H1 (cell line): ENCODE measurements around the gene NOP16. TPM values are rescaled to one million over a fixed set of nuclear protein-coding genes. Genes with fewer than 3 reads are reported as not detected.

Experiments
- CTCF ChIA-PET: fragments of 300-600 bp; sonication (Branson Sonifier 250); formaldehyde crosslinking; loops from one replicate; lab custom pipeline; 2021; ENCODE audit not compliant: partially characterized antibody; lab: Charles Lee
- POLR2A ChIA-PET: fragments of 300-600 bp; sonication (Branson Sonifier 250); formaldehyde crosslinking; loops from one replicate; lab custom pipeline; 2021; ENCODE audit warnings: inconsistent platforms; ENCODE audit not compliant: partially characterized antibody; lab: Charles Lee
- DNase-seq, 2 experiments: peaks; one replicate each; pipeline versions ENCODE4 v3.0.0 to v3.0.0-alpha.2; 2010 to 2022; ENCODE audit warnings: low spot score in 2 of 2, low read depth in 1 of 2, mixed read lengths in 1 of 2
- FAIRE-seq: peaks from 2 replicates; lab custom pipeline; 2011; peaks lifted over from hg19 to GRCh38; lab: Jason Lieb, UNC
- H2AFZ ChIP-seq: 2 replicates; pipeline ENCODE4 v1.8.1; 2012; ENCODE audit warnings: low read length, inconsistent platforms
- H2AK5ac ChIP-seq: 2 replicates; pipeline ENCODE4 v1.6.1; 2013; ENCODE audit warnings: low read depth, low read length
- H2BK120ac ChIP-seq: replicated peaks from 2 replicates; pipeline ENCODE3; 2013; ENCODE audit warnings: low read depth, low read length, inconsistent platforms
- H2BK12ac ChIP-seq: 2 replicates; pipeline ENCODE4 v1.6.1; 2013; ENCODE audit warnings: low read depth, low read length
- H2BK15ac ChIP-seq: 2 replicates; pipeline ENCODE4 v1.6.1; 2013; ENCODE audit warnings: low read length
- H2BK20ac ChIP-seq: 2 replicates; pipeline ENCODE4 v1.6.1; 2013; ENCODE audit warnings: low read length
- H2BK5ac ChIP-seq: 2 replicates; pipeline ENCODE4 v1.6.1; 2013; ENCODE audit warnings: low read depth, low read length
- H3K14ac ChIP-seq: 2 replicates; pipeline ENCODE4 v1.6.1; 2013; ENCODE audit warnings: inconsistent platforms; ENCODE audit not compliant: insufficient read length
- H3K18ac ChIP-seq: 2 replicates; pipeline ENCODE4 v1.6.1; 2013; ENCODE audit warnings: low read length; ENCODE audit errors: extremely low read depth
- H3K23ac ChIP-seq: 2 replicates; pipeline ENCODE4 v1.6.1; 2013; ENCODE audit warnings: inconsistent platforms; ENCODE audit not compliant: insufficient read length
- H3K23me2 ChIP-seq: 2 replicates; pipeline ENCODE4 v1.6.1; 2013; ENCODE audit warnings: low read depth, low read length
- H3K27ac ChIP-seq: 2 replicates; pipeline ENCODE4 v1.6.1; 2011; ENCODE audit warnings: low read depth, low read length, inconsistent platforms
- H3K27me3 ChIP-seq, 4 experiments: replicated peaks in 1 of 4; 1 replicate in 1 of 4; 2 replicates in 3 of 4; pipeline versions ENCODE4 v1.6.1 to v1.8.1; 2011 to 2013; ENCODE audit warnings: low read length in 3 of 4, mild to moderate bottlenecking in 3 of 4, inconsistent platforms in 2 of 4, mixed read lengths in 2 of 4, moderate library complexity in 1 of 4; ENCODE audit not compliant: control insufficient read depth in 3 of 4, insufficient read depth in 3 of 4; ENCODE audit errors: extremely low read depth in 1 of 4
- H3K36me3 ChIP-seq, 4 experiments: 2 replicates each; pipeline versions ENCODE4 v1.6.1 to v1.8.1; 2011 to 2013; ENCODE audit warnings: mild to moderate bottlenecking in 4 of 4, low read length in 3 of 4, moderate library complexity in 2 of 4, control low read depth in 1 of 4, inconsistent platforms in 1 of 4; ENCODE audit not compliant: insufficient read depth in 4 of 4, control insufficient read depth in 2 of 4
- H3K4ac ChIP-seq: replicated peaks from 2 replicates; pipeline ENCODE3; 2013; ENCODE audit warnings: low read length, low read depth, mixed read lengths, inconsistent platforms; ENCODE audit not compliant: insufficient read length
- H3K4me1 ChIP-seq, 4 experiments: replicated peaks in 1 of 4; 1 replicate in 1 of 4; 2 replicates in 3 of 4; pipeline versions ENCODE4 v1.6.1 to v1.8.1; 2011 to 2013; ENCODE audit warnings: low read length in 3 of 4, inconsistent platforms in 2 of 4, mixed read lengths in 1 of 4; ENCODE audit not compliant: insufficient read depth in 4 of 4, control insufficient read depth in 3 of 4
- H3K4me2 ChIP-seq, 2 experiments: 2 replicates each; pipeline versions ENCODE4 v1.6.1 to v1.8.1; 2011 to 2013; ENCODE audit warnings: low read depth in 2 of 2, low read length in 2 of 2, control low read depth in 1 of 2, inconsistent platforms in 1 of 2, mild to moderate bottlenecking in 1 of 2; ENCODE audit not compliant: insufficient read depth in 1 of 2
- H3K4me3 ChIP-seq, 4 experiments: fragments of 200-600, 300-600 bp in 1 of 4; sonication (generic), shearing (Covaris generic), sonication (Bioruptor Twin) in 1 of 4; 2 replicates each; pipeline versions ENCODE4 v1.5.1 to v1.8.1; 2011 to 2016; ENCODE audit warnings: low read length in 4 of 4, low read depth in 3 of 4, control low read depth in 2 of 4, inconsistent platforms in 2 of 4, mild to moderate bottlenecking in 2 of 4, mixed read lengths in 1 of 4, moderate library complexity in 1 of 4; ENCODE audit not compliant: insufficient read depth in 2 of 4; ENCODE audit errors: extremely low read depth in 1 of 4
- H3K56ac ChIP-seq: replicated peaks from 2 replicates; pipeline ENCODE3; 2013; ENCODE audit warnings: low read depth, mild to moderate bottlenecking, mixed read lengths, low read length, inconsistent platforms; ENCODE audit not compliant: insufficient read length
- H3K79me1 ChIP-seq: 2 replicates; pipeline ENCODE4 v1.6.1; 2013; ENCODE audit warnings: low read depth, low read length, control low read depth
- H3K79me2 ChIP-seq, 2 experiments: 2 replicates each; pipeline versions ENCODE4 v1.6.1 to v1.8.1; 2012 to 2013; ENCODE audit warnings: low read length in 2 of 2, mild to moderate bottlenecking in 2 of 2, inconsistent platforms in 1 of 2; ENCODE audit not compliant: insufficient read depth in 2 of 2, control insufficient read depth in 1 of 2
- H3K9ac ChIP-seq, 4 experiments: replicated peaks in 1 of 4; 1 replicate in 1 of 4; 2 replicates in 3 of 4; pipeline versions ENCODE4 v1.6.1 to v1.8.1; 2011 to 2013; ENCODE audit warnings: low read depth in 3 of 4, low read length in 3 of 4, control low read depth in 2 of 4, mild to moderate bottlenecking in 2 of 4, moderate library complexity in 2 of 4, inconsistent platforms in 1 of 4; ENCODE audit errors: extremely low read depth in 1 of 4
- H3K9me3 ChIP-seq, 2 experiments: 2 replicates each; pipeline versions ENCODE4 v1.6.1 to v1.8.1; 2012 to 2013; ENCODE audit warnings: mild to moderate bottlenecking in 2 of 2, moderate library complexity in 2 of 2, control low read depth in 1 of 2, inconsistent platforms in 1 of 2, low read depth in 1 of 2, low read length in 1 of 2, mixed read lengths in 1 of 2; ENCODE audit not compliant: insufficient read depth in 2 of 2
- H4K20me1 ChIP-seq, 2 experiments: replicated peaks in 1 of 2; 2 replicates each; pipeline versions ENCODE3 to v1.8.1; 2011 to 2013; ENCODE audit warnings: inconsistent platforms in 2 of 2, low read length in 2 of 2, mild to moderate bottlenecking in 1 of 2; ENCODE audit not compliant: insufficient read depth in 2 of 2, control insufficient read depth in 1 of 2
- H4K5ac ChIP-seq: 2 replicates; pipeline ENCODE4 v1.6.1; 2013; ENCODE audit warnings: low read length, low read depth, mixed read lengths, inconsistent platforms; ENCODE audit not compliant: insufficient read length
- H4K8ac ChIP-seq: 2 replicates; pipeline ENCODE4 v1.8.0; 2013; ENCODE audit warnings: mild to moderate bottlenecking, moderate library complexity, low read length, inconsistent platforms; ENCODE audit not compliant: insufficient read depth; ENCODE audit errors: extremely low read depth
- H4K91ac ChIP-seq: replicated peaks from 2 replicates; pipeline ENCODE3; 2013; ENCODE audit warnings: low read length, mixed read lengths, inconsistent platforms; ENCODE audit not compliant: insufficient read length
- CBX8 ChIP-seq: fragments of 300-800, 300-1000 bp; sonication (generic); IDR thresholded peaks from 2 replicates; pipeline ENCODE4 v1.7.1; 2016; ENCODE audit warnings: low read depth, low read length, borderline replicate concordance
- EZH2 ChIP-seq: fragments of 200-600 bp; sonication (generic); IDR thresholded peaks from 2 replicates; pipeline ENCODE4 v1.7.1; 2012; ENCODE audit warnings: low read depth, mild to moderate bottlenecking, moderate library complexity, low read length, inconsistent platforms; ENCODE audit not compliant: severe bottlenecking
- FOSL1 ChIP-seq: IDR thresholded peaks from 2 replicates; pipeline ENCODE4 v1.6.1; 2011; ENCODE audit warnings: mild to moderate bottlenecking, low read depth, low read length, moderate library complexity; ENCODE audit not compliant: insufficient read depth
- WGBS, 2 experiments: shearing (Covaris generic) in 1 of 2; methylation state at CpG; one replicate each; pipeline versions ENCODE4 v1.1.6 to v1.1.7; 2013 to 2015; ENCODE audit warnings: low lambda C conversion rate in 2 of 2, mixed read lengths in 2 of 2, inconsistent platforms in 1 of 2, low coverage in 1 of 2, missing lambda C conversion rate in 1 of 2; ENCODE audit not compliant: insufficient replicate concordance in 2 of 2, insufficient coverage in 1 of 2, insufficient read length in 1 of 2; ENCODE audit errors: extremely low coverage in 1 of 2, missing lambda C conversion rate in 1 of 2; 5-methylcytosine and 5-hydroxymethylcytosine counted together
- polyA plus RNA-seq, 7 experiments: library from polyadenylated mRNA; depleted of rRNA in 3 of 7; stranded (reverse) in 5 of 7; unstranded in 2 of 7; fragments of >200 nt in 5 of 7; fragments of 200-250 nt in 2 of 7; gene quantifications; 1 replicate in 5 of 7; 2 replicates in 1 of 7; 4 replicates in 1 of 7; pipeline versions ENCODE4 v1.2.1 to v1.2.3, GENCODE V29; 2011 to 2013; ENCODE audit warnings: missing spikeins in 2 of 7, mixed read lengths in 2 of 7
- total RNA-seq: library from RNA; stranded (reverse); fragmentation: NEBNext Ultra II Directional; extraction: Animal tissue kit (Norgen Biotek cat#: 25700); gene quantifications from 2 replicates; pipeline ENCODE4 v1.2.1, GENCODE V29; 2021
- TF ChIP-seq, protein P1 (sequence below): IDR thresholded peaks from 2 replicates; pipeline ENCODE4 v1.6.1; 2011; ENCODE audit warnings: low read depth, mild to moderate bottlenecking, low read length; ENCODE audit not compliant: insufficient read depth

Gene NOP16
- total and polyA plus RNA-seq, 2 of the 8 experiments (the other 6 are each of a cell fraction or from before 2014, with no cell fraction given) = 46.9 to 65.2 TPM

- Histone ChIP-seq H3K4me1 (no peaks in the 10 kb centered on the region), H3K18ac (no peak overlapping the region), H4K91ac (no peak overlapping the region), H3K14ac (no peak overlapping the region), H2BK15ac (no peak overlapping the region), H3K9ac (no peak overlapping the region), H3K23me2 (no peaks in the 10 kb centered on the region), H2BK20ac (no peak overlapping the region), H4K8ac (no peak overlapping the region), H3K4ac (no peak overlapping the region), H3K9me3 (no peaks in the 10 kb centered on the region), H3K23ac (no peak overlapping the region), H3K27me3 (no peaks in the 10 kb centered on the region), H3K36me3 (peaks cover 14 to 32% (median 25%) of the 10 kb centered on the region in 4 experiments; a peak in 7 of 8 replicates), H2BK120ac (no peak overlapping the region), H4K20me1 (no peaks in the 10 kb centered on the region), H3K79me1 (no peaks in the 10 kb centered on the region), H2BK12ac (no peak overlapping the region), H2AFZ (no peak overlapping the region), H3K27ac (no peak overlapping the region), H3K79me2 (no peaks in the 10 kb centered on the region), H3K4me2 (no peak overlapping the region), H4K5ac (no peak overlapping the region), H2BK5ac (no peak overlapping the region), H3K4me3 (no peak overlapping the region), H2AK5ac (no peak overlapping the region), H3K56ac (no peak overlapping the region)
- CTCF ChIA-PET = no interaction called here
- TF ChIP-seq, protein P1, sequence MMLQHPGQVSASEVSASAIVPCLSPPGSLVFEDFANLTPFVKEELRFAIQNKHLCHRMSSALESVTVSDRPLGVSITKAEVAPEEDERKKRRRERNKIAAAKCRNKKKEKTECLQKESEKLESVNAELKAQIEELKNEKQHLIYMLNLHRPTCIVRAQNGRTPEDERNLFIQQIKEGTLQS = no peak
- TF ChIP-seq EZH2 (no peak), CBX8 (no peak), FOSL1 (no peak)
- 85% methylated on average over 2 of the region's 2 CpGs; no CpG with 5 or more reads in 1 of the 2 experiments for WGBS, 2 experiments
- no peak for DNase-seq
- FAIRE-seq = no peak
- POLR2A ChIA-PET = interaction anchor here (1.2 to 1.8 kb wide), 3 partner anchors 11 to 20 kb away, joined by 3 to 5 read pairs (median 3); no protein-coding TSS in a partner anchor
These were observed 45.5 kb downstream of the NOP16 start for GRCh38 chr5:176342766-176343458.
